NCI-H1092 (cell line): ENCODE measurements around the gene BCL6.

Experiments
- DNase-seq: peaks from one replicate; lab custom pipeline; 2025; lab: John Stamatoyannopoulos, UW

The BCL6 gene

DNA sequence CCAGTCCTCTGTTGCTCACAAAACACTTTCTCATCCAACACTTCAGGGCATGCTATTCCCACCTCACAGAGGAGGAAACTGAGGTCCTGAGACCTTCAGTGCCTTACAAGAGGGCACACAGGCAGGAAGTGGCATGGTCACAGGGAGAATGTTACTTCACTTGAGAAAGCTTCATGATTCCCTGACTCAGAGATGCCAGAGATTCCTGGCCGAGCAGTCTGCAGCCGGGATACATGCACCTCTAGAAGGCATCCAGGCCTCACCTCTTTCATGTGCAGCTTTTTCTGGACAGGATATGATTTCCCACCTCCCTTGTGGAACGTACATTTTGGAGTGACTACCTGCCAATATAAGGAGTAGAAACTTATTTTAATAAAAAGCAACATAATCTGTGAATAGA is 72.3 kb downstream of the BCL6 start:
- DNase-seq: no peak
